Cardiac muscle cell (in vitro differentiated cells and primary cell): Measurements from ENCODE around the gene THBD. TPM values are rescaled to one million over a fixed set of nuclear protein-coding genes. Genes with fewer than 3 reads are reported as not detected.
A peak's percentile ranks its signal among the peaks of the same experiment; 100 is the strongest.

Experiments
- DNase-seq, 2 donors: peaks; one replicate each; pipeline versions ENCODE4 v3.0.0 to v3.0.0-alpha.2; 2010 to 2017; ENCODE audit warnings: low read depth in 1 of 2, low spot score in 1 of 2
- H3K27ac ChIP-seq: fragments of 200-600 bp; sonication (generic); 2 replicates; pipeline ENCODE4 v1.5.1; 2016
- H3K27me3 ChIP-seq: fragments of 200-600 bp; sonication (generic); 2 replicates; pipeline ENCODE4 v1.6.0; 2016; ENCODE audit warnings: control low read depth
- H3K36me3 ChIP-seq: fragments of 200-600 bp; sonication (generic); 2 replicates; pipeline ENCODE4 v1.5.1; 2016; ENCODE audit warnings: control low read depth
- H3K4me1 ChIP-seq: fragments of 200-600 bp; sonication (generic); 2 replicates; pipeline ENCODE4 v1.8.1; 2017; ENCODE audit warnings: low read depth, mild to moderate bottlenecking, mixed run types
- H3K4me3 ChIP-seq: fragments of 200-600 bp; sonication (generic); 2 replicates; pipeline ENCODE4 v1.5.1; 2016; ENCODE audit warnings: mild to moderate bottlenecking
- H3K9me3 ChIP-seq: fragments of 200-600 bp; sonication (generic); 2 replicates; pipeline ENCODE4 v1.5.1; 2017; ENCODE audit warnings: low read depth, mild to moderate bottlenecking, control low read depth
- CTCF ChIP-seq: IDR thresholded peaks from 2 replicates; pipeline ENCODE4 v1.5.1; 2012; ENCODE audit warnings: low read depth, mild to moderate bottlenecking, low read length
- polyA plus RNA-seq: library from polyadenylated mRNA; unstranded; fragments of >200 nt; fragmentation: Nextera tagmentation; extraction: Ambion mirVana; gene quantifications from 2 replicates; pipeline ENCODE4 v1.2.1, GENCODE V29; 2016
- total RNA-seq: library from RNA; depleted of rRNA; stranded (reverse); fragments of >200 nt; gene quantifications from 2 replicates; pipeline ENCODE4 v1.2.3, GENCODE V29; 2016

The THBD gene
- total and polyA plus RNA-seq, 2 experiments from 2014 or later, result 0.04 to 0.54 TPM

- no peak overlapping the region for H3K4me3 ChIP-seq
- H3K27me3 ChIP-seq, result peaks cover 54% of the 10 kb centered on the region
Measured at GRCh38 chr20:23033918-23034317, 15.6 kb downstream of the THBD start.

GRCh38 chr20:23032750-23033078, 16.8 kb downstream of the THBD start:
- no peak overlapping the region for H3K27ac ChIP-seq
- peaks cover 18% of the 10 kb centered on the region for H3K4me1 ChIP-seq
- DNase-seq, result no peak
- TF ChIP-seq CTCF, result no peak
- no peaks in the 10 kb centered on the region for H3K36me3 ChIP-seq
- peaks cover 46% of the 10 kb centered on the region for H3K27me3 ChIP-seq
- no peaks in the 10 kb centered on the region for H3K9me3 ChIP-seq
- no peak overlapping the region for H3K4me3 ChIP-seq

More at GRCh38 chr20:23033918-23034317, 15.6 kb downstream of the THBD start:
- Histone ChIP-seq H3K9me3 (no peaks in the 10 kb centered on the region), H3K27ac (no peak overlapping the region), H3K36me3 (no peaks in the 10 kb centered on the region), H3K4me1 (peaks cover 18% of the 10 kb centered on the region)
- TF ChIP-seq CTCF, result no peak
- DNase-seq, result no peak

GRCh38 chr20:23032056-23032749, 17.3 kb downstream of the THBD start:
- TF ChIP-seq CTCF, result no peak
- DNase-seq, result peak in 1 of 2 donors; percentile 85
- Histone ChIP-seq H3K9me3 (no peaks in the 10 kb centered on the region), H3K4me3 (no peak overlapping the region), H3K36me3 (no peaks in the 10 kb centered on the region), H3K27ac (no peak overlapping the region), H3K27me3 (peaks cover 41% of the 10 kb centered on the region), H3K4me1 (peaks cover 18% of the 10 kb centered on the region)

GRCh38 chr20:23031346-23031745, 18.1 kb downstream of the THBD start:
- Histone ChIP-seq H3K9me3 (no peaks in the 10 kb centered on the region), H3K27me3 (peaks cover 33% of the 10 kb centered on the region), H3K4me1 (peaks cover 18% of the 10 kb centered on the region), H3K36me3 (no peaks in the 10 kb centered on the region), H3K4me3 (no peak overlapping the region), H3K27ac (no peak overlapping the region)
- DNase-seq, result no peak
- TF ChIP-seq CTCF, result no peak

- H3K27ac ChIP-seq, result no peak overlapping the region
- H3K4me1 ChIP-seq, result peaks cover 28% of the 10 kb centered on the region
- no peaks in the 10 kb centered on the region for H3K9me3 ChIP-seq
- TF ChIP-seq CTCF, result no peak
- H3K36me3 ChIP-seq, result no peaks in the 10 kb centered on the region
- H3K4me3 ChIP-seq, result no peak overlapping the region
- peaks cover 12% of the 10 kb centered on the region for H3K27me3 ChIP-seq
- no peak for DNase-seq
Measured at GRCh38 chr20:23029324-23029723, 20.1 kb downstream of the THBD start.
